HG03196 (cell line): Measurements from ENCODE around the gene HPSE.
"Not testable (repeated sequence)": the region's sequence is repeated elsewhere in the genome, so short reads cannot be mapped to it uniquely, and the experiment has no call there.

ENCODE experiments used
- ATAC-seq: cut with Tn5 transposase; IDR thresholded peaks from one replicate; pipeline ENCODE4 v1.9.1; 2021; ENCODE audit not compliant: unreplicated experiment

Gene HPSE

GRCh38 chr4:83335701-83336100, 1.1 kb upstream of the HPSE start:
- no peak for ATAC-seq

- no peak for ATAC-seq
These were observed 2.7 kb downstream of the HPSE start for GRCh38 chr4:83331956-83332355.

- no peak for ATAC-seq
These were observed 5.0 kb downstream of the HPSE start for GRCh38 chr4:83329521-83330110.

- ATAC-seq, result no peak
These were observed 6.0 kb downstream of the HPSE start for GRCh38 chr4:83328521-83329187.

GRCh38 chr4:83326546-83326945, 8.1 kb downstream of the HPSE start:
- no peak for ATAC-seq

GRCh38 chr4:83325306-83325705, 9.3 kb downstream of the HPSE start:
- not testable (repeated sequence) for ATAC-seq

GRCh38 chr4:83323136-83323535, 11.5 kb downstream of the HPSE start:
- ATAC-seq, result no peak

GRCh38 chr4:83320548-83320947, 14.1 kb downstream of the HPSE start:
- no peak for ATAC-seq

- ATAC-seq, result no peak
These were observed 16.0 kb downstream of the HPSE start for GRCh38 chr4:83318666-83319065.

- ATAC-seq, result no peak
These were observed 17.0 kb downstream of the HPSE start for GRCh38 chr4:83317671-83318070.

GRCh38 chr4:83316459-83317165, 18.0 kb downstream of the HPSE start:
- ATAC-seq, result no peak

- ATAC-seq, result no peak
These were observed 19.2 kb downstream of the HPSE start for GRCh38 chr4:83315341-83315870.

GRCh38 chr4:83308672-83309071, 26.0 kb downstream of the HPSE start:
- ATAC-seq, result no peak

- no peak for ATAC-seq
These were observed 26.7 kb downstream of the HPSE start for GRCh38 chr4:83307920-83308319.

- ATAC-seq, result no peak
These were observed 29.5 kb downstream of the HPSE start for GRCh38 chr4:83305187-83305586.

- no peak for ATAC-seq
These were observed 36.9 kb downstream of the HPSE start for GRCh38 chr4:83297548-83298260.

- ATAC-seq, result no peak
These were observed 41.2 kb downstream of the HPSE start for GRCh38 chr4:83293305-83294046.

GRCh38 chr4:83290059-83290774, 44.4 kb downstream of the HPSE start:
- ATAC-seq, result not testable (repeated sequence)

GRCh38 chr4:83288381-83288780, 46.3 kb downstream of the HPSE start:
- not testable (repeated sequence) for ATAC-seq

GRCh38 chr4:83285055-83285407, 49.6 kb downstream of the HPSE start:
- ATAC-seq, result no peak
